H9 (cell line): ENCODE results near the gene DCC. TPM values are rescaled to one million over a fixed set of nuclear protein-coding genes. Genes with fewer than 3 reads are reported as not detected.

Experiments
- DNase-seq: peaks from one replicate; pipeline ENCODE4 v3.0.0-alpha.2; 2017
- H2AFZ ChIP-seq: one replicate; pipeline ENCODE4 v1.6.1; 2013; ENCODE audit warnings: mild to moderate bottlenecking, low read length, control low read depth, moderate library complexity
- H2AK5ac ChIP-seq: 2 replicates; pipeline ENCODE4 v1.6.1; 2013; ENCODE audit warnings: low read length, control low read depth, mixed read lengths; ENCODE audit not compliant: insufficient read length
- H2BK120ac ChIP-seq: one replicate; pipeline ENCODE4 v1.6.1; 2013; ENCODE audit warnings: low read depth, mild to moderate bottlenecking, low read length, control low read depth, inconsistent platforms; ENCODE audit not compliant: poor library complexity, severe bottlenecking
- H2BK12ac ChIP-seq: 2 replicates; pipeline ENCODE4 v1.6.1; 2013; ENCODE audit warnings: low read length, control low read depth, mixed read lengths, low read depth; ENCODE audit not compliant: insufficient read length
- H2BK15ac ChIP-seq: 2 replicates; pipeline ENCODE4 v1.6.1; 2013; ENCODE audit warnings: low read depth, low read length, control low read depth
- H2BK20ac ChIP-seq: one replicate; pipeline ENCODE4 v1.6.1; 2013; ENCODE audit warnings: low read depth, mild to moderate bottlenecking, low read length, control low read depth, inconsistent platforms; ENCODE audit not compliant: poor library complexity, severe bottlenecking
- H2BK5ac ChIP-seq: 2 replicates; pipeline ENCODE4 v1.6.1; 2013; ENCODE audit warnings: low read length, control low read depth, mixed read lengths; ENCODE audit not compliant: insufficient read length
- H3K14ac ChIP-seq: 2 replicates; pipeline ENCODE4 v1.6.1; 2013; ENCODE audit warnings: low read length, control low read depth; ENCODE audit not compliant: insufficient read depth
- H3K18ac ChIP-seq: 2 replicates; pipeline ENCODE4 v1.6.1; 2013; ENCODE audit warnings: low read depth, mild to moderate bottlenecking, mixed read lengths, low read length, control low read depth; ENCODE audit not compliant: insufficient read length
- H3K23ac ChIP-seq: 2 replicates; pipeline ENCODE4 v1.6.1; 2013; ENCODE audit warnings: low read length, control low read depth, mixed read lengths, low read depth; ENCODE audit not compliant: insufficient read length
- H3K23me2 ChIP-seq: 2 replicates; pipeline ENCODE4 v1.6.1; 2013; ENCODE audit warnings: low read depth, mild to moderate bottlenecking, mixed read lengths, low read length, control low read depth; ENCODE audit not compliant: insufficient read length, poor library complexity, severe bottlenecking
- H3K27ac ChIP-seq: 2 replicates; pipeline ENCODE4 v1.5.1; 2013; ENCODE audit warnings: low read length, control low read depth, mixed read lengths, low read depth; ENCODE audit not compliant: insufficient read length
- H3K27me3 ChIP-seq: 2 replicates; pipeline ENCODE4 v1.6.1; 2013; ENCODE audit warnings: low read length, control low read depth, inconsistent platforms; ENCODE audit not compliant: insufficient read depth
- H3K4ac ChIP-seq: 2 replicates; pipeline ENCODE4 v1.6.1; 2013; ENCODE audit warnings: low read depth, mild to moderate bottlenecking, control low read depth, inconsistent platforms, low read length, moderate library complexity
- H3K4me1 ChIP-seq: 2 replicates; pipeline ENCODE4 v1.6.1; 2013; ENCODE audit warnings: low read length, control low read depth, inconsistent platforms; ENCODE audit not compliant: insufficient read depth
- H3K4me2 ChIP-seq: 2 replicates; pipeline ENCODE4 v1.6.1; 2013; ENCODE audit warnings: low read length, control low read depth, mixed read lengths; ENCODE audit not compliant: insufficient read length, insufficient read depth
- H3K56ac ChIP-seq: 2 replicates; pipeline ENCODE4 v1.6.1; 2013; ENCODE audit warnings: low read depth, mild to moderate bottlenecking, mixed read lengths, low read length, control low read depth; ENCODE audit not compliant: insufficient read length
- H3K79me1 ChIP-seq: 2 replicates; pipeline ENCODE4 v1.6.1; 2013; ENCODE audit warnings: low read depth, mild to moderate bottlenecking, moderate library complexity, low read length, control low read depth, inconsistent platforms; ENCODE audit not compliant: insufficient read depth, poor library complexity, severe bottlenecking
- H3K79me2 ChIP-seq: 2 replicates; pipeline ENCODE4 v1.6.1; 2013; ENCODE audit warnings: low read length, control low read depth, inconsistent platforms; ENCODE audit not compliant: insufficient read depth
- H3K9ac ChIP-seq: 2 replicates; pipeline ENCODE4 v1.6.1; 2013; ENCODE audit warnings: low read length, control low read depth, mixed read lengths; ENCODE audit not compliant: insufficient read length; ENCODE audit errors: extremely low read depth
- H3K9me3 ChIP-seq: one replicate; pipeline ENCODE4 v1.6.1; 2013; ENCODE audit warnings: low read depth, low read length, inconsistent platforms; ENCODE audit not compliant: control insufficient read depth
- H3T11ph ChIP-seq: one replicate; pipeline ENCODE4 v1.6.1; 2013; ENCODE audit warnings: mild to moderate bottlenecking, low read length, control low read depth, inconsistent platforms
- H4K20me1 ChIP-seq: one replicate; pipeline ENCODE4 v1.6.1; 2013; ENCODE audit not compliant: control insufficient read depth, insufficient read length, insufficient read depth
- H4K5ac ChIP-seq: 2 replicates; pipeline ENCODE4 v1.6.1; 2013; ENCODE audit warnings: low read depth, mild to moderate bottlenecking, mixed read lengths, low read length, control low read depth; ENCODE audit not compliant: insufficient read length
- H4K8ac ChIP-seq: replicated peaks from 2 replicates; pipeline ENCODE4 v1.6.1; 2013; ENCODE audit warnings: low read length, control low read depth, mixed read lengths, low read depth; ENCODE audit not compliant: insufficient read length
- H4K91ac ChIP-seq: 2 replicates; pipeline ENCODE4 v1.6.1; 2013; ENCODE audit warnings: low read depth, mild to moderate bottlenecking, moderate library complexity, mixed read lengths, low read length, control low read depth; ENCODE audit not compliant: insufficient read length
- H3K27ac Mint-ChIP-seq, 3 experiments: 2 replicates in 2 of 3; 3 replicates in 1 of 3; pipeline ENCODE4 v1.8.0; 2020 to 2021; ENCODE audit warnings: mixed read lengths in 3 of 3, mild to moderate bottlenecking in 1 of 3, moderate library complexity in 1 of 3
- H3K27me3 Mint-ChIP-seq: 2 replicates; pipeline ENCODE4 v1.8.0; 2021; ENCODE audit warnings: low read depth, mild to moderate bottlenecking, moderate library complexity, mixed read lengths
- H3K36me3 Mint-ChIP-seq, 3 experiments: 2 replicates in 2 of 3; 3 replicates in 1 of 3; pipeline ENCODE4 v1.8.0; 2020 to 2021; ENCODE audit warnings: low read depth in 3 of 3, mixed read lengths in 3 of 3; ENCODE audit not compliant: insufficient read depth in 1 of 3
- H3K4me1 Mint-ChIP-seq, 2 experiments: 2 replicates each; pipeline ENCODE4 v1.8.0; 2020; ENCODE audit warnings: mixed read lengths in 2 of 2
- H3K4me3 Mint-ChIP-seq, 2 experiments: 2 replicates in 1 of 2; 3 replicates in 1 of 2; pipeline ENCODE4 v1.8.0; 2020 to 2021; ENCODE audit warnings: mild to moderate bottlenecking in 2 of 2, mixed read lengths in 2 of 2, moderate library complexity in 1 of 2
- H3K9me3 Mint-ChIP-seq, 2 experiments: 2 replicates in 1 of 2; 3 replicates in 1 of 2; pipeline ENCODE4 v1.8.0; 2020; ENCODE audit warnings: mild to moderate bottlenecking in 2 of 2, mixed read lengths in 2 of 2, moderate library complexity in 1 of 2
- CTCF ChIP-seq: fragments of 200-600 bp; sonication (generic); conservative IDR thresholded peaks from 3 replicates; pipeline ENCODE4 v1.8.0; 2021; ENCODE audit warnings: antibody characterized with exemption, mild to moderate bottlenecking
- WGBS: extraction: QIAGEN DNeasy Blood & Tissue Kit; methylation state at CpG from one replicate; pipeline ENCODE4 v1.1.7; 2013; ENCODE audit warnings: missing lambda C conversion rate, low lambda C conversion rate, mixed read lengths; ENCODE audit not compliant: insufficient read length; ENCODE audit errors: extremely low coverage; 5-methylcytosine and 5-hydroxymethylcytosine counted together
- total RNA-seq: library from RNA; stranded (reverse); gene quantifications from 2 replicates; pipeline ENCODE4 v1.2.1, GENCODE V29; 2021

DCC gene
- total RNA-seq, 1 experiment from 2014 or later: 0.35 TPM

GRCh38 chr18:53387581-53387980 is 1047.6 kb downstream of the DCC start:
- Histone ChIP-seq H3K79me1 (no peaks in the 10 kb centered on the region), H3K79me2 (no peaks in the 10 kb centered on the region), H2BK120ac (no peak overlapping the region), H3K56ac (no peak overlapping the region), H3K23ac (no peak overlapping the region), H3K18ac (no peak overlapping the region), H3K9ac (no peak overlapping the region), H3K27ac (no peak overlapping the region), H2BK5ac (no peak overlapping the region), H3K4ac (no peak overlapping the region), H4K91ac (no peak overlapping the region), H2BK12ac (no peak overlapping the region), H2AK5ac (no peak overlapping the region), H4K8ac (no peak overlapping the region), H2AFZ (no peak overlapping the region), H4K5ac (no peak overlapping the region), H3K9me3 (no peaks in the 10 kb centered on the region), H3K23me2 (no peaks in the 10 kb centered on the region), H3K14ac (no peak overlapping the region), H2BK15ac (no peak overlapping the region), H3T11ph (no peak overlapping the region), H4K20me1 (no peaks in the 10 kb centered on the region), H3K4me2 (no peak overlapping the region), H3K4me1 (no peaks in the 10 kb centered on the region), H3K27me3 (no peaks in the 10 kb centered on the region), H2BK20ac (no peak overlapping the region)
- Mint-ChIP-seq H3K36me3 (no peaks in the 10 kb centered on the region; a peak in 1 of 7 replicates), H3K27ac (no peak overlapping the region), H3K4me1 (no peaks in the 10 kb centered on the region), H3K4me3 (no peak overlapping the region), H3K9me3 (no peaks in the 10 kb centered on the region), H3K27me3 (no peaks in the 10 kb centered on the region)
- no peak for DNase-seq
- WGBS: no CpG with 5 or more reads among the region's 3 CpGs
- TF ChIP-seq CTCF: no peak
